ENCODE measurements around the gene KLF15. TPM values are rescaled to one million over a fixed set of nuclear protein-coding genes. Genes with fewer than 3 reads are reported as not detected.
A peak's percentile ranks its signal among the peaks of the same experiment; 100 is the strongest.

KLF15 gene
- total RNA-seq (2014; rRNA removed; shearing (Covaris generic)) = 5.9 and 8.7 TPM in 2 replicates

DNA sequence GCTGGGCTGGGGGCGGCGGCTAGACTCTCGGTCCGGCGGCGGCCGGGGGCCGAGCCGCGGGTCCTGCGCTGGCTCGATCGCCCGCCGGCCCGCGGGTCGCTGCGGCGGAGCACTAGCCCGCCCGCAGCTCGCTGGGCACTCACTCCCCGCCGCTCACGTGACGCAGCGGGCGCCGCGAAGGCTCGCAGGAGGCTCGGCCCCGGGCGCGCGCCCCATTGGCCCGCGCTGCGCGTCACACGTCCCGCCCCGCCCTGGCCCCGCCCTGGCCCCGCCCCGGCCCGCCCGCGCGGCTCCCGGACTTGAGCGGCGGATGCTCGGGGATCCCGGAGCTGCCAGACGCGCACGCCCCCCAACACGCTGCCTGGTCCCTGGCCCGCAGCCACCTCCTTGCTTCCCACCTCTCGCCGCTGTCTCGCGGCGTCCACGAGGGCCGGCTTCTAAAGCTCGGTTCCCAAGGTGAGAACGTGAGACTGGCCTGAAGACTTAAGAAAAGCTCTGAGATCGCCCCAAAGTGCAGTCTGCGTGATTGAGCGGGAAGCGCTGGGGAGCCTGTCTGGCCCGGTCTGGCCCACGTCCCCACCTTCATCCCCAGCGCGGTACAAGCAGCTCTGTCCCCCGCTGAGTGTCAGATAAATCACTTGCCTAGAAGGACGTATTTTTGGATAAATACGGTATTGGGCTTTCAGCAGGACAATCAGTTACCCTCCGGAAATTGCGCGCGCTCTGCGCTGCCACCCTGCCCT lies at the start of gene KLF15:
TSS of gene KLF15 (minus strand) at position 114 of the 743 bp plus-strand sequence. CDS start 4,486 bp downstream, outside the sequence.
- in situ Hi-C loops (cut with HindIII; ENCODE audit: low sequenced_read_pairs) = no loop called here
- peak; percentile 88 for DNase-seq (ENCODE audit: low spot score)

DNA sequence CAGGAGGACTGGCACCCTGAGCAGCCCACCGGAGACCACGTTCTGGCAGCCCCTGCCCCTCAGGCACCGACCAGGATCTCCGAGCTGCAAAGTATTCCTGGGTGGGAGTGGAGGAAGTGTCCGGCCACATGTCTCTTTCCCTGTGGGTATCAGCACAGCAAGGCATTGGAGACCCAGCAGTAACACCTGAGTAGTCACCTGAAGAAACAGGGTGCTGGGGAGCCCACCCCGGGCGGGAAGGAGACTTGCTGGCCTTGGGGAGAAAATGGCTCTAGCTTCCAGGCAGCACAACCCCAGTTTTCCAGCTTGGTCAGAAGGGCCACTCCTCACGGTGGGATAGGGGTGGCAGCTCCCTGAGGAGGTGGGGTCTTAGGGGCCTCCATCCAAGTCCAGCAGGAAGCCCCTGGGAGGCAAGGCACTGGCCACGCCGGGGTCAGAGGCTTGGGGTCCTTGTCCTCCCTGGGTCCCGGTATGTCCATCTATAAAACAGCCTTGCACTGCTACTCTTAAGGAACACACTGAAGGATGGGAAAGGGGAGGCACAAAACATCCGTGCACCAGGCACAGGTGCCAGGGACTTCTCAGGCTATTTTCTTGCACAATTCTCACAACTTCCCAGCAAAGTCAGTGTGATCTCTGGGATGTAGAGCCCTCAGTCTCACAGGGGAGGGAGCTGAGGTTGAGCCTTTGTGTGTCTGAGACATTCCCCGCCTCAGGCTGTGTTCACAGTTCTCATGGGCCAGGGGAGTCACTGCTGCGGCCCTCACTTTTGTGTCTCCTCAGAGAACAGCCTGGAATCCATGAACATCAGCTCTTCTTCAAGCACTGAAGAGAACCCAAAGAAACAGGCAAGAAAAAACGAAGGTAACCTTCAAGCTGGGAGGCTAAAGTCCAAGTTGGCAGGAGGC lies 49.4 kb upstream of the KLF15 start:
- no peak for DNase-seq (ENCODE audit: low spot score)
- in situ Hi-C loops (cut with HindIII; ENCODE audit: low sequenced_read_pairs) = no loop called here

DNA sequence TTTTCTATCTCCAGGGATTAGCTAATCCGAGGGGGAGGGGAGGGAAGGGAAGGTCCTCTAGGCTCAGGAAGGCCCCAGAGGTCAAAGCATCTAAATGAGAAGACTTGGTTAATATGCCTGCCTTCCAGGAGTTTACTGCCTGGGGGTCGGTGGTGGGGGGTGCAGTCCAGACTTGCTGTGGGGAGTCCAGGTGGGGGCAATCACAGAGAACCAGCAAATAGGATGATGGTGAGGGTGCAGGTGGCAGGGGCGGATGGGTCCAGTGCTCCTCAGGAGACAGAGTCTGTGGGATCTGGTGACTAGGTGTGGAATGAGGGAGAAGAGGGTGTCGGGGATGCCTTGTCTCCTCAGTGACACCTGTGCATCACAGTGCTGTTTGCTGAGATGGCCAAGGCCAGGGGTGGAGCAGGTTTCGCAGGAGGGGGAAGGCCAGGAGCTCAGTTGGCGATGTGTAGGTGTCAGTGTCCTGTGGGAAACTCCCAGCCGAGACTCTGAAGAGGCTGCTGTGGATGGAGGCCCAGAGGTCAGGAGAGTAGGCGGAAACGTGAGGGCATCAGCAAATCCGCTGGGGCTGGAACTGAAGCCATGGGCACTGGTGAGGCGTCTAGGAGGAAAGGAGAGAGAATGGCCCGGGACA lies 45.6 kb upstream of the KLF15 start:
- in situ Hi-C loops (cut with HindIII; ENCODE audit: low sequenced_read_pairs) = no loop called here
- no peak for DNase-seq (ENCODE audit: low spot score)

DNA sequence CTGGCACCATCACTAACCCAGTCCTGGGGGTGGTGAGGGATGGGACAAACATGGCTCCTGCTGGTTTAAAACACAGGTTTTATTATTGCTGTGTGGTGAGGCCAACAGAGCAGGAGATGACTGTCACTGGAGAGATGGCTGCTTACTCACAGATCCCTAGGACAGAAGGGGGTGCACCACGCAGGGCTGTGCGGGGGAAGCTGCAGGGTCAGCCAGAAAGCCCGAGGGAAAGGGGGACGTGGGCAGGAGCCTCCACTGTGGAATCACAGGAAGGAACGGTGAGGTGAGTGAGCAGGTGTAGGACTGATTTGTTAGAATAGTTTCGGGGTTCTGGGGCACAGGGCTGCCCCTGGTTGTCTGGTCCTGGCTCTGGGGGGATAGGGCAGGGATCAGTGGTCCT lies 45.0 kb upstream of the KLF15 start:
- DNase-seq (ENCODE audit: low spot score) = no peak
- in situ Hi-C loops (cut with HindIII; ENCODE audit: low sequenced_read_pairs) = no loop called here

DNA sequence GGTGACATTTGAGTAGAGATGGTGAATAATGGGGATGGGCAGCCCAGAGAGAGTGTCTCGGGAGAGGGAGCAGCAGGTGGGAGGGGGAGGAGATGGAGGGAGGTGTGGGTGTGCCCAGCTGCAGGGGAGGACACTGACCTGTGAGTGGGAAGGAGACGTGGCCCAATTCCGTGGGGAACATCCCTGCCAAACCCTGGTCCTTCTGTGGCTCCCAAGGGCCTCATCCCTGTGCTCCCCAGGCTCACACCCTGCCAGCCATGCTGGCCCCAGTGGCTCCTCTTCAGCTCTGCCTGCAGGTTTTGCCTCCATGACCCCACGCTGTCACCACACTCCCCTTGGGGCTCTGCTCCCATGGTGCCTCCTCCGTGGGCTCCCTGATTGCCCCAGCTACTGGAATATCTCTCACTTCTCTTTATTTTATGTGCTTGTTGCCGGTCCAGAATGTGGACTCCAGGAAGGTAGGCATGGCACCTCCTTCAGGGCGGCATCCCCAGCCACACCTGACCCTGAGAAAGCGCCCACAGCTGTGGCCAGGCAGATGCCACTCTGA lies 44.5 kb upstream of the KLF15 start:
- no peak for DNase-seq (ENCODE audit: low spot score)
- in situ Hi-C loops (cut with HindIII; ENCODE audit: low sequenced_read_pairs) = no loop called here

DNA sequence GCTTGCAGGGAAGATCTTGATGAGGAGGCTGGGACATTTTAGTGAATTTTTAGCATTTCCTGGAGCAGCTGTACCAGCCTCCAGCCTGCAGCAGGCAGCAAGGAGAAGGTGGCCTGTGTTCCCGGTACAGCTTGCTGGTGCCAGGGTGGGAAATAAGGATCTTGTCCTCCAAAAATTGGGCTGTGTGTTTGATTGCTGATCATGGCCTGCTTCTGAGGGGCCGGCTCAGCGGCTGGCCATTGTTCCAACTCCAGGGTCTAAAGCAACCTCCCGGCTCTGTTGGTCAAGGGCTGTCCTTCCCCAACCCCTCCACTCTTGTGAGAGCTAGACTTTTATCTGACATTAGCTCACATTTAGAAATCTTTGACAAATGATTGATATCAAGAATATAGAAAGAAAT lies 42.5 kb upstream of the KLF15 start:
- DNase-seq (ENCODE audit: low spot score) = no peak
- in situ Hi-C loops (cut with HindIII; ENCODE audit: low sequenced_read_pairs) = loop anchor here (25.0 kb wide), 1 partner anchor 137 kb away; no protein-coding TSS in a partner anchor

DNA sequence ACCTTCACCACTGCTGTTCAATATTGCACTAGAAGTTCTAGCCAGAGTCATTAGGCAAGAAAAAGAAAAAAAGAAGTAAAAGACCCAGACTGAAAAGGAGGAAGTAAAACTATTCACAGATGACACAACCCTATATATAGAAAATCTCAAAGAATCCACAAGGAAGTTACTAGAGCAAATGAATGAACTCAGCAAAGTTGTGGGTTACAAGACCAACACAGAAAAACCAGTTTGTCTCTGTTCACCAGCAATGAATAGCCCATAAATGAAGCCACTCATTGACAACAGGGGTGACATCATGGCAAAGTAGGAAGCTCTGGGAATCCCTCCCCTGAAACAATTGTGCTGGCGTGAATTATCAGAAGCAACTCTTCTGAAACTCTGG lies 42.1 kb upstream of the KLF15 start:
- DNase-seq (ENCODE audit: low spot score) = no peak
- in situ Hi-C loops (cut with HindIII; ENCODE audit: low sequenced_read_pairs) = loop anchor here (25.0 kb wide), 1 partner anchor 137 kb away; no protein-coding TSS in a partner anchor

DNA sequence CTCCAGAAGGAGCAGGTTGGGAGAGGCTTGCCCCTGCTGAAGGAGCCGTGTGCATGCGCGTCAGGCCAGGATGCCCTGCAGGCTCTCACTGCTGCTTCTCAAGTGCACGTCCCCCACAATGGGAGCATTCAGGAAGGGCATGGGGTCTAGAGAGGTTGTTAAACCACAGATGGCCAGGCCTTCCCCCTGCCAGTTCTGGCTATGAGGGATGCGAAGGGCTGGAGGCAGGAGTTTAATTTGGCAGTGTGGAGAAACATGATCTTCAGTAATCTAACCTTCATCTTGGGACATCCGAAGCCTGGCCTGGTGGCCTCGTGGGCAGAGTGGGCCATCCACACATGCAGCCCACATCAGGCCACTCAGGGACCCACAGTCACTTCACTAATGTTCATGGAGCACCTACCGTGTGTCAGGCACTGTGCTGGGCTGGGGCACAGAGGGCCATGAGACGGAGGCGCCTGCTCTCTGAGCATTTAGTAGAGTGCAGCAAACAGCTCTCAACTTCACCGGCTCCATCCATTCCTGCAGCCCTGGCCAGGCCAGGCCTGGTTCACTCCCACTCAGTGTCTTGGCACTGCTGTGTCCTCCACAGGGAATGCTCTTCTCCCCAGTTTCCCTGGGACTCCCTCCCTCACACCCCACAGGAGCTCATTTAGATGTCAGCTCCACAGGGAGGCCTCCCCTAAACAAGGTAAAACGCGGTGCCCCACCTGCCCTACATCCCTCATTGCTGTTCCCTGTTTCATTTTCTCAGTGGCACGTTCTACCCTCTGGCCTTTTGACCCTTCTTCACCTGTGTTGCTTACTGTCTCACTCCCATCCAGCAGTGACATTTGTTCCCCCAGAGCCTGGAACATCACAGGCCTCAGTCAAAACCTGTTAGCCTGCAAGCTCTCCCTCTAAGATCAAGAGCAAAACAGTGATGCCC lies 41.5 kb upstream of the KLF15 start:
- in situ Hi-C loops (cut with HindIII; ENCODE audit: low sequenced_read_pairs) = loop anchor here (25.0 kb wide), 1 partner anchor 136 kb away; no protein-coding TSS in a partner anchor
- DNase-seq (ENCODE audit: low spot score) = no peak

DNA sequence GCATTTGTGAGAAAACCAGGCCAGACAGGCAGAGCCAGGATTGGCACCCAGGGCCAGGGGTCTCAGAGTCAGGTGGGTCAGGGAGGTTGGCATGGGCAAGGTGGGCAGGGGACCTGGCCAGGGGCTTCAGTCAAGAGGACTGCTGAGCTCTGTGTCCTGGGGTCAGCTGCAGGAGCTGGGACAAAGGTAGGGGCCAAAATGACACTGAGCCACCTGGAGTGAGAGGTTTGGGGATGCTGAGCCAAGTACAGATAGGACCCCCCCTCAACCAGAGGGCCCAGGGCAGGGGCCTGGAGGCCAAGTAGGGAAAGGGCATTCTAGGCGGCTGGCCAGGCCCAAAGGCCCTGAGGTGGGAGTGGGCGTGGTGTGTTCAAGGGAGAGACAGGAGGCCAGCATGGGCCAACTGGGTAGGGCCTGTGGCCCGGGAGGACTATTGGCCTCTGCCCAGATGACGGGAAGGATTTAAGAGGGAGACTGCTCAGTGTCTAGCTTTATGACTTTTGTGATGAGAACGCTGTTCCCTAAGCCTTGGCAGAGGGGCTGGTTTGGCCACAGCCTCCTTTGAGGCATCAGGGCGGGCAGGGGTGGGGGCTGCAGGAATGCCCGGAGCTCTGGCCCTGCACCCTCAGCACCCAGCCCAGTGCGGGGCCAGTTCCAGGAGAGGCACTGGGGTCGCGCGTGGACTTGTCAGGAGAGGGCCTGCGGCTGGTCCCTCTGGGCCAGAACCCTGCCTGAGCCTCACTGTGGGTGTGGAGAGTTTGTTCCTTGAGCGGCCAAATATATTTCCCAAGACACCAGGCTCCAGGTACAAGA lies 40.6 kb upstream of the KLF15 start:
- in situ Hi-C loops (cut with HindIII; ENCODE audit: low sequenced_read_pairs) = loop anchor here (25.0 kb wide), 1 partner anchor 136 kb away; no protein-coding TSS in a partner anchor
- DNase-seq (ENCODE audit: low spot score) = no peak

DNA sequence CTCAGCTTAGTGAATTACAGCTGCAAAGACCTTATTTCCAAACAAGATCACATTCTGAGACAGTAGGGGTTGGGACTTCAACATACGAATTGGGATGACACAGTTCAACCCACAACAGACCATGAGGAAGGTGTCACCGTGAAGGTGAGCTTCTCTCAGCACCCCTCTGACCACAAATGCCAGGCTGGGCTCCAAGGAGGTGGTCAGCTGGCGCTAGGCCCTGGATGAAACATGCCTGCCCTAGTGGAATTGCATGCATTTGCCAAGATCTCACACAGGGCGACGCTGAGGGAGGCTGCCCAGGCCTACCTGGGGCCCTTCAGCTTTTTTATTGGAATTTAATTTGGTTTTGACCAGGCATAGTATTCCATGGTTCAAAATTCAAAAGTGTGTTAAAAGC lies 39.3 kb upstream of the KLF15 start:
- DNase-seq (ENCODE audit: low spot score) = no peak
- in situ Hi-C loops (cut with HindIII; ENCODE audit: low sequenced_read_pairs) = loop anchor here (25.0 kb wide), 1 partner anchor 134 kb away; no protein-coding TSS in a partner anchor

DNA sequence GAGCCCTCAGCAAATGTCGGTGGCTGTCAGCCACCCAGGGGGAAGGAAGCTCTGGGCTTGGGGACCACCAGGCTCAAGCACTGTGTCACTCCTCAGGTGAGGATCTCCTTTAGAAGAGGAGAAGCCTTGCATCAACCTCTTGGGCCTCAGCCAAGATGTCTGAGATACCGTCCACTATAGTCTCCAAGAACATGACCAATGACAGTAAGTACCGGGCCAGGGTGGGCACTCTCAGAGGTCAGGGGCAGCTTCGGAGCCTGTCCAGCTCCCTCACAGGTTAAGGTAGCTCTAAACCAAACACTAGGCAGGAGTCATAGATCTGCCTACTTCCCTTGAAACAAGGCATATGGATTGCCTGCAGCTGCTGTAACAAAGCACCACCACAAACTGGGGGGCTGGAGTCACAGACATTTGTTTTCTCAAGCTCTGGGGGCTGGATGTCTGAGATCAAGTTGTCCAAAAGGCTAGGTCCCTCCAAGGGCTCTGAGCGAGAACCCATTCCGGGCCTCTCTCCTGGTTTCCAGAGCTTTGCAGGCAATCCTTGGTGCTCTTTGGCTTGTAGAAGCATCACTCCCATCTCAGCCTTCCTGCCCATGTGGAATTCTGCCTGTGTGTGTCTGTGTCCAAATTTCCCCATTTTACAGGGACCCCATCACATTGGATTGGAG lies 38.8 kb upstream of the KLF15 start:
- no peak for DNase-seq (ENCODE audit: low spot score)
- in situ Hi-C loops (cut with HindIII; ENCODE audit: low sequenced_read_pairs) = loop anchor here (25.0 kb wide), 1 partner anchor 134 kb away; no protein-coding TSS in a partner anchor

DNA sequence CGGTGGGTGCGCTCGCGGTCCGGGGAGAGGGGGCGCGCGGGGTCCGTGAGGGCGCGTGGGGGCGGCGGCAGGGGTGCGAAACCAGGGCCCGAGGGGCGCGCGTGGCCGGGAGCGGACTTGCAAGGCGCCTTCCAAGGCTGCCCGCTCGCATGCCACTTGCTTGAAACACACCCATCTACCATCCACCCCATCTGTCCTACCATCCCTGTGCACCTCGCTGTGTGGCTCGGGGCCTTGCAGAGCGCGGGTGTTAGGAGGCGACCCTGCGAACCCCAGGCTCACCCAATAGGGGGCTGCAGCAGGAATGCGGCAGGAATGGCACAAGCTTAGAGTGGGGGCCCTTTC lies 37.7 kb upstream of the KLF15 start:
- no peak for DNase-seq (ENCODE audit: low spot score)
- in situ Hi-C loops (cut with HindIII; ENCODE audit: low sequenced_read_pairs) = loop anchor here (25.0 kb wide), 1 partner anchor 133 kb away; no protein-coding TSS in a partner anchor

DNA sequence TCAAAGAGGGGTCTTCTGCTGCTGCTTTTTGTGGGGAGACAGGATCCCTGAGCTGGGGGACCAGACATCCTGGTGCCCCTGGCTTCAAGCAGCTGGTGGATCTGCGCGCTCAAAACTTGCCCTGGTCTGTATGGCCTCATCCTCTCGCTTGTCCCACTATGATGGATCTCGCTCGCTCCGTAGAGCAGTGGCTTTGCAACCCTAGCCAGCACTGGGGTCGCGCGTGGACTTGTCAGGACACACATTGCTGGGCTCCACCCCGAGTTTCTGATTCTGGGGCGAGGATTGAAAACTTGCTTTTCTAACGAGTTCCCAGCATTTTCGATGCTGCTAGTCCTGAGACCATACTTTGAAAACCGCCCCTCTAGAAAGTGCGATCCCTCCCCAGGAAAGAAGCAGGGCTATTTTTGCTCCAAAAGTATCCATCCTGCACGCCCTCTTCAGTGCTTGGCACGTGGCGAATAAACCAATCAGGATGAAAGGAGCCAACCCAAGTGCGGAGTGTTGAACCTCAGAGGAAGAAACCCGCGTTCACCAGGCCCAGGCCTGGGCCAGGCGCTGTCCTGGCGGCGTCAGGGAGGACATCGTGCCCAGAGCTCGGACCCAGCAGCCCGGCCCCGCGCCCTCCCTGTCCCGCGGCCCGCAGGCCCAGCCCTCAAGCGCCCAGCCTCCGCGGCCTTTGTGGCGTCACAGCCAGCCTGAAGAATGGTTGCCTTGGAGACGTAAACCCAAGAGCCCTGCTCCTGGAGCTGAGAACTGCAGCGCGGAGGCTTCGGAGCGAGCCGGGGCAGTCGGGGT lies 37.2 kb upstream of the KLF15 start, which contains the start of gene CFAP100:
TSS of gene CFAP100 (plus strand) at position 731 of the 798 bp plus-strand sequence. CDS start 1,092 bp downstream, outside the sequence.
- in situ Hi-C loops (cut with HindIII; ENCODE audit: low sequenced_read_pairs) = loop anchor here (25.0 kb wide), 1 partner anchor 132 kb away; no protein-coding TSS in a partner anchor
- DNase-seq (ENCODE audit: low spot score) = peak; percentile 31

DNA sequence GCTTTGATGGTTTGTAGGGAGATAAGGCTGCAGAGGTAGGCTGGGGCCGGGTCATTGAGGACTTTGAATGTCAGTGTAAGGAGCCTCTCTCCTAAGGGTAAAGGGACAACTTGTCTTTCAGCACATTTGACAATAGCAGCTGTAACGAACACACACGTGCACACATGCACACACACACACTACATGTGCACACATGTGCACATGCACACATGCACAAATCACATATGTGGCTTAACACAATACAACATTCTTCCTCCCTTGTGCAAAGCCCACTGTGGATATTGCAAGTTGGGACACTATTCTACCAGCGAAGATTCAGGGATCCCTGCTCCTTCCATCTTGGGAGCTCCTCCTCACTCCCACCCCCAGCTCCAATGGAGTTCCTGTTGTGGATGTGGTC lies 36.4 kb upstream of the KLF15 start:
- in situ Hi-C loops (cut with HindIII; ENCODE audit: low sequenced_read_pairs) = loop anchor here (25.0 kb wide), 1 partner anchor 131 kb away; no protein-coding TSS in a partner anchor

DNA sequence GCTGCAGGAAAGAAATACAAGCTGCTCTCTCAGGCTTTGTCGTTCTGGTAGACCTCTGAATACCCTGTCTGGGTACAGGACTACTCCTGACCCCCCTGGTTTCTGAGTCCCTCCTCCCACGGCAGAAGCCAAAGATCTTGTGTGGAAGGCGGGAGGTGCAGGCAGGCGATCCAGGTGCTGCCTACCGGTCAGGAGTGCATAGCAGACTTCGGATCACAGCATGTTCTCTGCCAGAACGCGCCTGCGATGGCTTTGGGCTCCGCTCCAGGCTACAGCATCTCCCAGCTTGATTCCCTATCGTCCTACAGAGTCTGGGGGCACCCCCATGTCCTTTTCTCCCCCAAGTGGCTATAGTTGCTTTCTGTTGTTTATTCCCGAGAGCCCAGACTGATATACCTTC lies 35.0 kb upstream of the KLF15 start:
- DNase-seq (ENCODE audit: low spot score) = no peak
- in situ Hi-C loops (cut with HindIII; ENCODE audit: low sequenced_read_pairs) = loop anchor here (25.0 kb wide), 1 partner anchor 130 kb away; no protein-coding TSS in a partner anchor

More for the DNA sequence above, 36.4 kb upstream of the KLF15 start:
- DNase-seq (ENCODE audit: low spot score) = no peak

DNA sequence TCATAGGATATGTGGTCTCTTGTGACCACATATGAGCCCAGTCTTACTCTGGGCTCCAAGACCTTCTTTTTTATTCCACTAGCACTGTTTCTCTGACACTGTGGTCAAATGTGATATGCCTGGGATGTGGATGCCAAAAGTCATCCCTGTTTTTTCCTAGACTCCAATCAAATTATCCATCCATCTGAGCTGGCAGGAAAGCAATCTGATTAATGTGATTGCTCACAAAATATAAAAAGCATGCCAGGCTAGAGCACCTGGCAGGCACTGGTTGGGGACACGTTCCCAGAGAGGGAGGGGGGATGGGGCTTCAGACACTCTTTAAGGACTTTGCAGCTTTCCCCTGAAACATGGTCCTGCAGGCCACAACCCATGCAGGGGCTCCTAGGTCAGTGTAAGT lies 34.4 kb upstream of the KLF15 start:
- DNase-seq (ENCODE audit: low spot score) = no peak
- in situ Hi-C loops (cut with HindIII; ENCODE audit: low sequenced_read_pairs) = loop anchor here (25.0 kb wide), 1 partner anchor 129 kb away; no protein-coding TSS in a partner anchor
